Stimulated activated CD8-positive, alpha-beta memory T cell treated with anti-CD3 and anti-CD28 coated beads, Interleukin-4, amount 100 ng/mL, for 4 hours (primary cell): Measurements from ENCODE around the gene KCNC1.

ENCODE experiments used
- DNase-seq, 2 donors: peaks; one replicate each; pipeline ENCODE4 v3.0.0-alpha.2; 2020; ENCODE audit warnings: low read depth in 2 of 2, low spot score in 1 of 2

KCNC1 gene

DNA sequence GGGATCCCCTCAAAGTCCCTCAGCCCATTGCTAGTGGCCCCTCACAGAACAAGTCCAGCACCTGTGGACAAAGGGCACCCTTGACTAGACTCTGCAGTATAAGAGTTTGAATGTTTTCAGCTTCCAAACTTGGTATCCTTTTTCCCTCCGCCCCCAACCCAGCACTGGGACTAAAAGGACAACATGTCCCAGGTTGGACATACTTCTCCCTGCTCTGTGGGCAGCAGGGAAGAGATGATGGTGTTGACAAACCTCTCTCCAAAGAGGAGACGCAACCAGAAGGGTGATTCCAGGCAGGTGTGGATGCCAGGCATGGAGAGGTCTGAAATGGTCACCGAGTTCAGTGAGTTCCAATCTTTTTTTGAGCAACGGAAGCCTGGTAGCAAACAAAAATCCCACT, 19.7 kb upstream of the KCNC1 start:
- no peak for DNase-seq

- no peak for DNase-seq
These were observed 17.8 kb upstream of the KCNC1 start for GRCh38 chr11:17716807-17717206.

- DNase-seq = no peak
These were observed 16.6 kb upstream of the KCNC1 start for GRCh38 chr11:17718015-17718414.

GRCh38 chr11:17718510-17718962, 16.0 kb upstream of the KCNC1 start:
- no peak for DNase-seq

DNA sequence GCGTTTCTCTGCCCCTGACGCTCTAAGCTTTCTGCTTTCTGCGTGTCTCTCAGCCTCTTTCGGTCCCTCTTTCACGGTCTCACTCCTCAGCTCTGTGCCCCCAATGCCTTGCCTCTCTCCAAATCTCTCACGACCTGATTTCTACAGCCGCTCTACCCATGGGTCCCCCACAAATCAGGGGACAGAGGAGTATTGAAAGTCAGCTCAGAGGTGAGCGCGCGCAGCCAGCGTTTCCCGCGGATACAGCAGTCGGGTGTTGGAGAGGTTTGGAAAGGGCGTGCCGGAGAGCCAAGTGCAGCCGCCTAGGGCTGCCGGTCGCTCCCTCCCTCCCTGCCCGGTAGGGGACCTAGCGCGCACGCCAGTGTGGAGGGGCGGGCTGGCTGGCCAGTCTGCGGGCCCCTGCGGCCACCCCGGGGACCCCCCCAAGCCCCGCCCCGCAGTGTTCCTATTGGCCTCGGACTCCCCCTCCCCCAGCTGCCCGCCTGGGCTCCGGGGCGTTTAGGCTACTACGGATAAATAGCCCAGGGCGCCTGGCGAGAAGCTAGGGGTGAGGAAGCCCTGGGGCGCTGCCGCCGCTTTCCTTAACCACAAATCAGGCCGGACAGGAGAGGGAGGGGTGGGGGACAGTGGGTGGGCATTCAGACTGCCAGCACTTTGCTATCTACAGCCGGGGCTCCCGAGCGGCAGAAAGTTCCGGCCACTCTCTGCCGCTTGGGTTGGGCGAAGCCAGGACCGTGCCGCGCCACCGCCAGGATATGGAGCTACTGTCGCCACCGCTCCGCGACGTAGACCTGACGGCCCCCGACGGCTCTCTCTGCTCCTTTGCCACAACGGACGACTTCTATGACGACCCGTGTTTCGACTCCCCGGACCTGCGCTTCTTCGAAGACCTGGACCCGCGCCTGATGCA, 15.3 kb upstream of the KCNC1 start, which contains the start of gene MYOD1:
MYOD1 (plus strand) TSS at position 544 of the 910 bp plus-strand sequence; CDS start at position 756, 212 bp downstream.
- no peak for DNase-seq

- no peak for DNase-seq
These were observed 14.4 kb upstream of the KCNC1 start for GRCh38 chr11:17719938-17720795.

- DNase-seq = no peak
These were observed 13.8 kb upstream of the KCNC1 start for GRCh38 chr11:17720796-17721171.

- DNase-seq = no peak
These were observed 13.2 kb upstream of the KCNC1 start for GRCh38 chr11:17721242-17721999.

GRCh38 chr11:17722000-17722643, 12.5 kb upstream of the KCNC1 start:
- DNase-seq = no peak

DNA sequence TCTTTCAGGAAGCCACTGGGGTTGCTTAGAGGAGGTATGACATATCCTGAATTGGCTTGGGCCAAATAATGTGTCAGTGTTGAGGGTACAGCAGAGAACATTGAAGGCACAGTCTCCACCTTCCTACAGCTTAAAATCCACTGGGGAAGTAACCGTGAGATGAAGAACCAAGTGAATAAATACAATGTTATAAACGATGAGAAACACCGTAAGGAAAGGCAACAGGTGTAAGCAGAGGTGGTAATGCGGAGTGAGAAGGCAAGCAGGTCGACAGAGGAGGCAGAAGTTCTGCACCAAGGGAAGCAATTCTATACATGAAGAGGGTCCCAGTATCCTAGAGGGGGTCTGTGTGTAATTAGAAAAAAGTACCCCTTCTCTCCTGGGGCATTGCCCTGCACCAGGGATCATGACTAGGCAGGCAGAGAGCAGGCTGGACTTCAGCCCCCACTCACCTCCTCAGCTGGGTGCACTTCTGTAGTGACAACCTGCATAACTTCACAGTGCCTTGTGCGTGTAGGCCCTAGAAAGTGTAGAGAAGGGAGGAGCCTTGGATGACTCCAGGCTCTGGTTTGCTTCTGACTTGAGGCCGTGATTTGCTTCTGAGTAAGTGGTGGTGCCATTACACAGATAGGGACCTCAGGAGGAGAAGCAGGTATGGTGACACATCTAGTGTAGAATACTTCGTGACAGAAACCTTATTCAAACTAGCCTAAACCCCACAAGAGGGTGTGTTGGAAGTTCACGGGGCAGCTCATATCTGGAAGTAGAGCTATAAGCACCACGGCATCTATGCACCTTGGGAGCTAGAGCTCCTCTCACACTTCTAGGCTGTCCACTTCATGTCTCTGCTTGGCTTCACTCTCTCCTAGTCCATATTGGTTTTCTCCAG, 10.3 kb upstream of the KCNC1 start:
- no peak for DNase-seq

GRCh38 chr11:17725174-17725573, 9.4 kb upstream of the KCNC1 start:
- DNase-seq = no peak

DNA sequence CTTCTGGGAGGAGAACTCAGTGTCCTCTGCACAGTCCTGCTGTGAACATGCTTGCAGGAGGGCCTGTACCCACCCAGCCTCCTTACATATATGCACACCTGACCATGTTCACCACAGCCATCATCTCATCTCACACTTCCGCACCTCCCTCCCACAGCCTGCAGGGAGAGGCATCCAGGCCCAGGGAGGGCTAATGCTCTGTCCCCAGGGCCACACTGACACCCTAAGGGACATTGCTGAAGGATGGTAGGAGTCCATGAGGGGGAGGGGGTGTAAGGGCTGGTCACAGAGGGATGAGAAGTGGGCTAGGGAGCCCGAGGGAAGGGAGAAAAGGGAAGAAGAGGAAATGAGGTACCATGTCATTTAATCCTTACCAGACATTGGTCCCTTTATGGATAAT, 4.4 kb upstream of the KCNC1 start:
- no peak for DNase-seq

DNA sequence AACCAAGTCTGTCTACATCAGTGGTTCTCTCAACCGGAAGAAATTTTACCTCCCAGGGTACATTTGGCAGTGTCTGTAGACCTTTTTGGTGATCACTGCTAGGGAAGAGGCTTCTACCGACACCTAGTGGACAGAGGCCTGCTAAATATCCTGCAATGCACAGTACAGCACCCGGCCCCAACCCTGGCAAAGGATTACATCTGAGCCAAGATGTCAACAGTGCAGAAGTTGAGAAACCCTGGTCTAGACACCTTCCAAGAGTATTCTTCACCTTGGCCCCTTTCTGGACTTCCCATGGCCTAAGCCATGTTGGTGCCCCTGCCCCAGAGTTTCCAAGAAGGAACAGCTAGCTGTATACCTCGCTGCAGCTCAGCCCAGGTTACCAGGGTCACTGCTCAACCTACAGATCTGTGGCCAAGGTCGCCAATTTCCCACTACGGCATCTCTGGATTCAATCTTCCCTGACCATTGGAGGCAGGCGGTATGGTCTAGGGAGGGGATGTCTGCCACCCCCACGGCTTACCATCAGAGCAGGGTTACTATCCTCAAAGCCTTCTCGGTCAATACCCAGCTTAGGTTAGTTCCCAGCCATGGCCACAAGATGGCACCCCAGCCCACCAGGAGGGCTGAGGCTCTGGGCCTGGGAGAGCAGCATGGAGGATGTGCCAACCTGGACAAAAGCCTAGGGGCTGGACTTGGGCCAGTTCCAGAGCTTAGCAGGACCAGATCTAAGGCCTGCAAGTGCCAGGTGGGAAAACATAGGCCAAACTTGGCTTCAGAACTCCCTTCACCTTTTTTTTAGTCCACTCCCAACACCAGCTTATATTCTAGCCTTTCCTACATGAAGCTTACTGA, 3.7 kb upstream of the KCNC1 start:
- DNase-seq = peak in 1 of 2 donors; percentile 11

- DNase-seq = no peak
These were observed 1.3 kb upstream of the KCNC1 start for GRCh38 chr11:17733261-17733660.

DNA sequence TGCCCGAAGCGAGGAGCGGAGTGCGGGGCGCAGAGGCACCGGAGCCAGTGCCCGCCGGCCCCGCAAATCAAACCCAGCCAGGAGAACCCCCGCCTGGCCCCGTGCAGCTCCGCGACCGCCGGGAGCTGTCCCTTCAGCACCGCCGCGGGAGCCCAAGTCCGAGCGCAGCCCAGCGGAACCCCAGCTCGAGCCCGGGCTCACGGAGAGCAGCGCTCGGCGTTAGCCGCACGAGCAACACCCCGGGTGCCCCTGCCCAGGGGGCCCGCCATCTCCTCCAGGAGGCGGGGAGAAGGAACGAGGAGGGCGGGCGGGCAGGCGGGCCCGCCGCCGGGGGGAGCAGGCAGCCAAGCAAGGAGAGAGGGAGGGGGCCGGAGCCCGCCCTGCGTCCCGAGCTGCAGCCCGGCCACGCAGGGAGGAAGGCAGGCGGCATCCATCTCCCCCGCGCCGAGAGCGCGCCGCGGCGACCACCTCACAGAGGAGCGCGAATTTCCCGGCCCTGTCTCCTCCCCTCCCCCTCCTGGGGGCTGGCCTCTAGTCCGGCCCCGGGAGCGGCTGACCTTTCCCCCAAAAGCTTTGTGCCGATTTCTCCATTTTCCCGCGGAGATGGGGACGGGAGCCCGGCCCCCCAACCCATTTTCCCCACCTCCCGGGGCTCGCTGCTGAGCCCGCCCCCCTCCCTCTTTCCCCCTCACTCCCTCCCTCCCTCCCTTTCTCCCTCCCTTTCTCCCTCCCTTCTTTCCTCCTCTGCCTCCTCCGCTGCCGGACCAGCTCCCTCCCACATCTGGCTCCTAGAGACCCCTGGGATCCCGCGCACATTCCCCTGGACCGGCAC, 621 bp downstream of the KCNC1 start:
- no peak for DNase-seq

- DNase-seq = no peak
These were observed 1.4 kb downstream of the KCNC1 start for GRCh38 chr11:17735818-17736578.

DNA sequence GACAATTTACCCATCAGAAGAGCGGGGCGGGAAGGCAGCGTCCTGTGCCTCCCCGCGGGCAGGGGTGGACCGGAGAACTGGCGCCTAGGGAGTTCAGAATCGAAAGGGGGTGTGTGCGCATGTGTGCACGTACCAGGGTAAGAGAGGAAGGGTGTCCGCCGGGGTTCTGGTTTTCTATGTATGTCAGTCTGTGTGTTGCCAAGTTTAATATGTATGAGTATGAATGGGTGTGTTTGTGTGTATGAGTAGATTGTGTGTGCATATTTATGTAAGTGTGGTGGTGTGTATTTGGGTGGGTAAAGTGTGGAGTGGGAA, 2.0 kb downstream of the KCNC1 start:
- no peak for DNase-seq
